NT2/D1 (cell line): Measurements from ENCODE around the gene MAP3K2.

ENCODE experiments used
- YY1 ChIP-seq: IDR thresholded peaks from 2 replicates; pipeline ENCODE4 v1.6.1; 2011; ENCODE audit not compliant: insufficient read length, insufficient read depth
- ZNF274 ChIP-seq: IDR thresholded peaks from 2 replicates; pipeline ENCODE4 v1.6.1; 2011; ENCODE audit warnings: mild to moderate bottlenecking, low read depth, low read length

DNA sequence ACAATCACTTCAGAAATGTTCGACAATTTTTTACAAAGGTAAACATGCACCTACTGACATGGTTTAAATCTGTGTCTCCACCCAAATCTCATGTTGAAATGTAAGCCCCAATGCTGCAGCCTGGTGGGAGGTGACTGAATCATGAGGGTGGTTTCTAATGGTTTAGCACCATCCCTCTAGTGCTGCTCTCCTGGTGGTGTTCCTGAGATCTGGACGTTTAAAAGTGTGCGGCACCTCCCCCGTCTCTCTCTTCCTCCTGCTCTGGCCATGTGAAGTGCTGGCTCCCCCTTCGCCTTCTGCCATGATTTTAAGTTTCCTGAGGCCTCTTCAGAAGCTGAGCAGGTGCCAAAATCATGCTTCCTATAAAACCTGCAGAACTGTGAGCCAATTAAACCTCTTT is 28.3 kb downstream of the MAP3K2 start:
- no peak for TF ChIP-seq ZNF274
- no peak for TF ChIP-seq YY1
